GM23338 (cell line): ENCODE measurements around the gene INCA1. TPM values are rescaled to one million over a fixed set of nuclear protein-coding genes. Genes with fewer than 3 reads are reported as not detected.

Source experiments
- ATAC-seq: fragments of 200-7000 bp; cut with Tn5 transposase; 3 replicates; pipeline ENCODE4 v1.9.1; 2020
- DNase-seq: peaks from one replicate; pipeline ENCODE4 v3.0.0-alpha.2; 2015; ENCODE audit warnings: low spot score
- H2AFZ ChIP-seq: fragments of 200-600 bp; sonication (generic); 2 replicates; pipeline ENCODE4 v1.8.0; 2016; ENCODE audit warnings: antibody characterized with exemption, mild to moderate bottlenecking, moderate library complexity
- H3F3A ChIP-seq: fragments of 200-600 bp; sonication (generic); replicated peaks from 2 replicates; pipeline ENCODE4 v1.8.0; 2017; ENCODE audit warnings: antibody characterized with exemption, mixed run types, low read depth
- H3K27ac ChIP-seq: fragments of 200-600 bp; sonication (generic); 2 replicates; pipeline ENCODE4 v1.6.1; 2016; ENCODE audit warnings: low read depth
- H3K27me3 ChIP-seq: fragments of 200-600 bp; sonication (generic); 2 replicates; pipeline ENCODE4 v1.8.0; 2016; ENCODE audit warnings: mild to moderate bottlenecking, mixed run types, moderate library complexity; ENCODE audit not compliant: insufficient read depth
- H3K36me3 ChIP-seq: fragments of 200-600 bp; sonication (generic); 2 replicates; pipeline ENCODE4 v1.8.0; 2016; ENCODE audit warnings: mild to moderate bottlenecking; ENCODE audit not compliant: insufficient read depth
- H3K4me1 ChIP-seq: fragments of 200-600 bp; sonication (generic); 2 replicates; pipeline ENCODE4 v1.8.0; 2016; ENCODE audit warnings: mild to moderate bottlenecking, moderate library complexity; ENCODE audit not compliant: insufficient read depth
- H3K4me2 ChIP-seq: fragments of 200-600 bp; sonication (generic); 2 replicates; pipeline ENCODE4 v1.7.1; 2017; ENCODE audit warnings: mixed run types
- H3K4me3 ChIP-seq: fragments of 200-600 bp; sonication (generic); 2 replicates; pipeline ENCODE4 v1.6.1; 2016; ENCODE audit warnings: mixed run types
- H3K79me2 ChIP-seq: fragments of 200-600 bp; sonication (generic); replicated peaks from 2 replicates; pipeline ENCODE4 v1.8.0; 2017; ENCODE audit warnings: mild to moderate bottlenecking; ENCODE audit not compliant: insufficient read depth
- H3K9me2 ChIP-seq: fragments of 200-600 bp; sonication (generic); 2 replicates; pipeline ENCODE4 v1.8.0; 2017; ENCODE audit not compliant: insufficient read depth
- H4K20me1 ChIP-seq: fragments of 200-600 bp; sonication (generic); replicated peaks from 2 replicates; pipeline ENCODE4 v1.8.0; 2017; ENCODE audit warnings: mild to moderate bottlenecking; ENCODE audit not compliant: insufficient read depth
- H3K27ac Mint-ChIP-seq: 2 replicates; pipeline ENCODE4 v1.8.0; 2020; ENCODE audit warnings: inconsistent platforms, mild to moderate bottlenecking, moderate library complexity, mixed read lengths
- H3K27me3 Mint-ChIP-seq: 3 replicates; pipeline ENCODE4 v1.8.0; 2022; ENCODE audit warnings: low read depth, mild to moderate bottlenecking, moderate library complexity, mixed read lengths, inconsistent platforms; ENCODE audit not compliant: insufficient read depth, poor library complexity
- H3K36me3 Mint-ChIP-seq: 3 replicates; pipeline ENCODE4 v1.8.0; 2021; ENCODE audit warnings: low read depth, mild to moderate bottlenecking, inconsistent platforms, moderate library complexity, mixed read lengths
- H3K4me1 Mint-ChIP-seq: 3 replicates; pipeline ENCODE4 v1.8.0; 2020; ENCODE audit warnings: mild to moderate bottlenecking, inconsistent platforms, mixed read lengths
- H3K4me3 Mint-ChIP-seq: 3 replicates; pipeline ENCODE4 v1.8.0; 2021; ENCODE audit warnings: moderate library complexity, mild to moderate bottlenecking, inconsistent platforms, mixed read lengths
- H3K9me3 Mint-ChIP-seq: 3 replicates; pipeline ENCODE4 v1.8.0; 2020; ENCODE audit warnings: moderate library complexity, mild to moderate bottlenecking, inconsistent platforms, mixed read lengths
- EZH2 ChIP-seq: fragments of 200-600 bp; sonication (generic); IDR thresholded peaks from one replicate; pipeline ENCODE4 v1.8.0; 2017; ENCODE audit warnings: antibody characterized with exemption, mild to moderate bottlenecking, low read depth; ENCODE audit not compliant: unreplicated experiment
- EZH2phosphoT487 ChIP-seq: fragments of 200-600 bp; sonication (generic); IDR thresholded peaks from one replicate; pipeline ENCODE4 v1.8.1; 2018; ENCODE audit warnings: antibody characterized with exemption; ENCODE audit not compliant: unreplicated experiment
- JUNB ChIP-seq: IDR thresholded peaks from one replicate; pipeline ENCODE4 v1.6.1; 2016; ENCODE audit warnings: antibody characterized with exemption; ENCODE audit not compliant: unreplicated experiment
- NANOG ChIP-seq: IDR thresholded peaks from 2 replicates; pipeline ENCODE4 v1.6.1; 2016; ENCODE audit warnings: antibody characterized with exemption, borderline replicate concordance
- POLR2AphosphoS5 ChIP-seq: IDR thresholded peaks from 2 replicates; pipeline ENCODE4 v1.6.1; 2016; ENCODE audit warnings: antibody characterized with exemption, low read depth
- STAT1 ChIP-seq: IDR thresholded peaks from one replicate; pipeline ENCODE4 v1.6.1; 2016; ENCODE audit warnings: antibody characterized with exemption; ENCODE audit not compliant: unreplicated experiment
- ZNF331 ChIP-seq: fragments of 250-450 bp; sonication (Bioruptor Pico); IDR thresholded peaks from 2 replicates; pipeline ENCODE4 v1.5.0; 2020; ENCODE audit warnings: low read depth, mild to moderate bottlenecking, moderate library complexity
- polyA plus RNA-seq: library from polyadenylated mRNA; unstranded; fragments of >200 nt; fragmentation: Nextera tagmentation; extraction: Ambion mirVana; gene quantifications from 2 replicates; pipeline ENCODE4 v1.2.1, GENCODE V29; 2016
- total RNA-seq: library from RNA; depleted of rRNA; stranded (reverse); fragments of >200 nt; shearing (Covaris generic); gene quantifications from 2 replicates; pipeline ENCODE4 v1.2.3, GENCODE V29; 2014
- TF ChIP-seq, protein P1 (sequence below): IDR thresholded peaks from one replicate; pipeline ENCODE4 v1.6.1; 2018; ENCODE audit warnings: antibody characterized with exemption; ENCODE audit not compliant: unreplicated experiment
- TF ChIP-seq, protein P2 (sequence below), 2 experiments: fragments of 200-600 bp in 1 of 2; sonication (generic) in 1 of 2; conservative IDR thresholded peaks; 2 replicates each; pipeline versions ENCODE4 v1.5.1 to v1.6.1; 2016 to 2017; ENCODE audit warnings: antibody characterized with exemption in 2 of 2, low read depth in 2 of 2, mild to moderate bottlenecking in 2 of 2, moderate library complexity in 1 of 2
- TF ChIP-seq, protein P3 (sequence below): IDR thresholded peaks from 2 replicates; pipeline ENCODE4 v1.6.1; 2016; ENCODE audit warnings: antibody characterized with exemption

INCA1 gene
- total and polyA plus RNA-seq, 2 experiments from 2014 or later = 1.3 TPM; not detected in 1

DNA sequence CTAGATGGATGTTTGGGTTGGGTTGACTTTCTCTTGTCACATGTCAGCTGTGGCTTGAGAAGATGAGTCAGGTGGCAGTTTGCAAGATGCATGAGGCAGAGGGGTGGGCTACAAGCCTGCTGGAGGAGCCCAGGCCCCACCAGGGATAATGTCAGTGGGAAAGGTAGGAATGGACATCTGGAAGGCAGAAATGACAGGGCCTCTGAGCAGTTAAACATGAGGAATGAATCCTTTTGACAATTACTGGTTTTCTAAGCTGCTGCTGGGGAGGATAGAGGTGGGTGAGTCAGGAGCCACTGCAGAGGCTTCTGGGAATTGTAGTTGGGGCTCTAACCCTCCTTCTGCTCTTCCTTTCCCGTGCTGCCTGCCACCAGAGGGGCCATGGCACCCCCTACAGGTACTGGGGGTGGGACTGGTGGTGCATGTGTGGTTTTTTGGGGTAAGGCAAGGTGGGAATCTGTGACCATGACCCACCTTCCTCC is 22.2 kb upstream of the INCA1 start:
- no peak overlapping the region for H3K4me3 ChIP-seq
- H3K27me3 ChIP-seq = no peaks in the 10 kb centered on the region
- no peaks in the 10 kb centered on the region for H3K79me2 ChIP-seq
- Mint-ChIP-seq H3K36me3 (peaks cover 59% of the 10 kb centered on the region), H3K4me1 (no peaks in the 10 kb centered on the region), H3K4me3 (no peak overlapping the region), H3K27me3 (peaks cover 2% of the 10 kb centered on the region), H3K27ac (no peak overlapping the region), H3K9me3 (no peaks in the 10 kb centered on the region)
- TF ChIP-seq, protein P1, sequence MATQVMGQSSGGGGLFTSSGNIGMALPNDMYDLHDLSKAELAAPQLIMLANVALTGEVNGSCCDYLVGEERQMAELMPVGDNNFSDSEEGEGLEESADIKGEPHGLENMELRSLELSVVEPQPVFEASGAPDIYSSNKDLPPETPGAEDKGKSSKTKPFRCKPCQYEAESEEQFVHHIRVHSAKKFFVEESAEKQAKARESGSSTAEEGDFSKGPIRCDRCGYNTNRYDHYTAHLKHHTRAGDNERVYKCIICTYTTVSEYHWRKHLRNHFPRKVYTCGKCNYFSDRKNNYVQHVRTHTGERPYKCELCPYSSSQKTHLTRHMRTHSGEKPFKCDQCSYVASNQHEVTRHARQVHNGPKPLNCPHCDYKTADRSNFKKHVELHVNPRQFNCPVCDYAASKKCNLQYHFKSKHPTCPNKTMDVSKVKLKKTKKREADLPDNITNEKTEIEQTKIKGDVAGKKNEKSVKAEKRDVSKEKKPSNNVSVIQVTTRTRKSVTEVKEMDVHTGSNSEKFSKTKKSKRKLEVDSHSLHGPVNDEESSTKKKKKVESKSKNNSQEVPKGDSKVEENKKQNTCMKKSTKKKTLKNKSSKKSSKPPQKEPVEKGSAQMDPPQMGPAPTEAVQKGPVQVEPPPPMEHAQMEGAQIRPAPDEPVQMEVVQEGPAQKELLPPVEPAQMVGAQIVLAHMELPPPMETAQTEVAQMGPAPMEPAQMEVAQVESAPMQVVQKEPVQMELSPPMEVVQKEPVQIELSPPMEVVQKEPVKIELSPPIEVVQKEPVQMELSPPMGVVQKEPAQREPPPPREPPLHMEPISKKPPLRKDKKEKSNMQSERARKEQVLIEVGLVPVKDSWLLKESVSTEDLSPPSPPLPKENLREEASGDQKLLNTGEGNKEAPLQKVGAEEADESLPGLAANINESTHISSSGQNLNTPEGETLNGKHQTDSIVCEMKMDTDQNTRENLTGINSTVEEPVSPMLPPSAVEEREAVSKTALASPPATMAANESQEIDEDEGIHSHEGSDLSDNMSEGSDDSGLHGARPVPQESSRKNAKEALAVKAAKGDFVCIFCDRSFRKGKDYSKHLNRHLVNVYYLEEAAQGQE = no peak
- TF ChIP-seq EZH2phosphoT487 = no peak
- no peak for TF ChIP-seq STAT1
- TF ChIP-seq, protein P2, sequence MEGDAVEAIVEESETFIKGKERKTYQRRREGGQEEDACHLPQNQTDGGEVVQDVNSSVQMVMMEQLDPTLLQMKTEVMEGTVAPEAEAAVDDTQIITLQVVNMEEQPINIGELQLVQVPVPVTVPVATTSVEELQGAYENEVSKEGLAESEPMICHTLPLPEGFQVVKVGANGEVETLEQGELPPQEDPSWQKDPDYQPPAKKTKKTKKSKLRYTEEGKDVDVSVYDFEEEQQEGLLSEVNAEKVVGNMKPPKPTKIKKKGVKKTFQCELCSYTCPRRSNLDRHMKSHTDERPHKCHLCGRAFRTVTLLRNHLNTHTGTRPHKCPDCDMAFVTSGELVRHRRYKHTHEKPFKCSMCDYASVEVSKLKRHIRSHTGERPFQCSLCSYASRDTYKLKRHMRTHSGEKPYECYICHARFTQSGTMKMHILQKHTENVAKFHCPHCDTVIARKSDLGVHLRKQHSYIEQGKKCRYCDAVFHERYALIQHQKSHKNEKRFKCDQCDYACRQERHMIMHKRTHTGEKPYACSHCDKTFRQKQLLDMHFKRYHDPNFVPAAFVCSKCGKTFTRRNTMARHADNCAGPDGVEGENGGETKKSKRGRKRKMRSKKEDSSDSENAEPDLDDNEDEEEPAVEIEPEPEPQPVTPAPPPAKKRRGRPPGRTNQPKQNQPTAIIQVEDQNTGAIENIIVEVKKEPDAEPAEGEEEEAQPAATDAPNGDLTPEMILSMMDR (conservative IDR thresholded peaks at IDR 0.05; ENCODE audit: low read depth in 2 of 2) = peak; percentile 25 to 69; a peak in 3 of 4 replicates
- no peak for TF ChIP-seq ZNF331 (CRISPR knock-in tag)
- TF ChIP-seq EZH2 = no peak
- TF ChIP-seq, protein P3, sequence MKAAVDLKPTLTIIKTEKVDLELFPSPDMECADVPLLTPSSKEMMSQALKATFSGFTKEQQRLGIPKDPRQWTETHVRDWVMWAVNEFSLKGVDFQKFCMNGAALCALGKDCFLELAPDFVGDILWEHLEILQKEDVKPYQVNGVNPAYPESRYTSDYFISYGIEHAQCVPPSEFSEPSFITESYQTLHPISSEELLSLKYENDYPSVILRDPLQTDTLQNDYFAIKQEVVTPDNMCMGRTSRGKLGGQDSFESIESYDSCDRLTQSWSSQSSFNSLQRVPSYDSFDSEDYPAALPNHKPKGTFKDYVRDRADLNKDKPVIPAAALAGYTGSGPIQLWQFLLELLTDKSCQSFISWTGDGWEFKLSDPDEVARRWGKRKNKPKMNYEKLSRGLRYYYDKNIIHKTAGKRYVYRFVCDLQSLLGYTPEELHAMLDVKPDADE = no peak
- peaks cover 17% of the 10 kb centered on the region for H3K36me3 ChIP-seq
- no peaks in the 10 kb centered on the region for H3F3A ChIP-seq
- DNase-seq (peak; percentile 42), ATAC-seq (peak; percentile 91)
- H3K9me2 ChIP-seq = no peaks in the 10 kb centered on the region
- H4K20me1 ChIP-seq = peaks cover 6% of the 10 kb centered on the region; the same call in 1 of the 2 replicates
- H3K4me1 ChIP-seq = no peaks in the 10 kb centered on the region
- no peak overlapping the region for H3K4me2 ChIP-seq
- H2AFZ ChIP-seq = no peak overlapping the region
- no peak overlapping the region for H3K27ac ChIP-seq

DNA sequence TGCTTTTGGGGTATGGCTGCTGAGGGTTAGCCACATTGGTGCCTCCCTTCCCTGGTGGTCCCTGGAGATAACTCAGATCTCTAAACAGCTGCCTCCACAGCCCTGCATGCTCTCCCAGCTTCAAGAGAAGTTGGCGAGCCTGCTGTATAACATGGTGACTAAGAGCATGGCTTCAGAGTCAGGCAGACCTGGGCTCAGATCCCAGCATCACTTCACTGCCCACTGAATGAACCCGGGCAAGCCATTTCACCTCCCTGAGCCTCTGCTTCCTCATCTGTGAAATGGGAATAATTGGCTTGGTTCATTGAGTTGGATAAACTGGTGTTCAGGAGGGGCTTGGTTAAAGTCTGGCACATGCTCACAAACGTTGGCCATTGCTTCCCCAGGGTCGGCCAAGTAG is 17.0 kb upstream of the INCA1 start:
- Mint-ChIP-seq H3K27me3 (peaks cover 8% of the 10 kb centered on the region), H3K4me3 (no peak overlapping the region), H3K4me1 (no peaks in the 10 kb centered on the region), H3K36me3 (peaks cover 56% of the 10 kb centered on the region), H3K27ac (no peak overlapping the region), H3K9me3 (no peaks in the 10 kb centered on the region)
- TF ChIP-seq EZH2 (no peak), NANOG (no peak), EZH2phosphoT487 (no peak), STAT1 (no peak), JUNB (no peak), POLR2AphosphoS5 (no peak)
- TF ChIP-seq, protein P3 = no peak
- TF ChIP-seq, protein P1 = no peak
- Histone ChIP-seq H3K4me1 (no peaks in the 10 kb centered on the region), H3K79me2 (no peaks in the 10 kb centered on the region), H3K4me3 (no peak overlapping the region), H2AFZ (no peak overlapping the region), H3K9me2 (no peaks in the 10 kb centered on the region), H3K27me3 (no peaks in the 10 kb centered on the region), H3K36me3 (peaks cover 21% of the 10 kb centered on the region), H3K4me2 (no peak overlapping the region), H4K20me1 (no peaks in the 10 kb centered on the region), H3F3A (no peaks in the 10 kb centered on the region), H3K27ac (no peak overlapping the region)
- DNase-seq (no peak), ATAC-seq (no peak)
